ENCODE results near the gene FLRT3.

Gene FLRT3

GRCh38 chr20:14337400-14338171, at the start of gene FLRT3:
Gene FLRT3 (minus strand): TSS chr20:14337612. CDS start chr20:14327506, 10,106 bp downstream.
- DNase-seq: peak; percentile 56 to 63

GRCh38 chr20:14386726-14387125, 49.3 kb upstream of the FLRT3 start:
- no peak for DNase-seq

- no peak for DNase-seq
Observed at GRCh38 chr20:14385176-14385740, 47.8 kb upstream of the FLRT3 start.

- no peak for DNase-seq
Observed at GRCh38 chr20:14384416-14385175, 47.2 kb upstream of the FLRT3 start.

GRCh38 chr20:14383335-14383734, 45.9 kb upstream of the FLRT3 start:
- DNase-seq: no peak

GRCh38 chr20:14378326-14378725, 40.9 kb upstream of the FLRT3 start:
- DNase-seq: no peak

GRCh38 chr20:14375416-14375985, 38.1 kb upstream of the FLRT3 start:
- no peak for DNase-seq

- no peak for DNase-seq
Observed at GRCh38 chr20:14374196-14374595, 36.8 kb upstream of the FLRT3 start.

GRCh38 chr20:14361509-14362345, 24.3 kb upstream of the FLRT3 start:
- no peak for DNase-seq

GRCh38 chr20:14360416-14360815, 23.0 kb upstream of the FLRT3 start:
- no peak for DNase-seq

- no peak for DNase-seq
Observed at GRCh38 chr20:14355791-14356190, 18.4 kb upstream of the FLRT3 start.

GRCh38 chr20:14344746-14345145, 7.3 kb upstream of the FLRT3 start:
- DNase-seq: no peak

- DNase-seq: no peak
Observed at GRCh38 chr20:14343491-14344065, 6.2 kb upstream of the FLRT3 start.

- DNase-seq: no peak
Observed at GRCh38 chr20:14342918-14343317, 5.5 kb upstream of the FLRT3 start.

GRCh38 chr20:14341801-14342200, 4.4 kb upstream of the FLRT3 start:
- no peak for DNase-seq

- DNase-seq: no peak
Observed at GRCh38 chr20:14336686-14337085, 726 bp downstream of the FLRT3 start.

GRCh38 chr20:14335052-14335451, 2.4 kb downstream of the FLRT3 start:
- no peak for DNase-seq

GRCh38 chr20:14334306-14334930, 3.0 kb downstream of the FLRT3 start:
- DNase-seq: no peak

GRCh38 chr20:14333721-14334120, 3.7 kb downstream of the FLRT3 start:
- no peak for DNase-seq

- DNase-seq: no peak
Observed at GRCh38 chr20:14332866-14333265, 4.5 kb downstream of the FLRT3 start.

- no peak for DNase-seq
Observed at GRCh38 chr20:14331646-14332045, 5.8 kb downstream of the FLRT3 start.

- DNase-seq: no peak
Observed at GRCh38 chr20:14319704-14320103, 17.7 kb downstream of the FLRT3 start.
